ENCODE results near the gene CLIC4.

Gene CLIC4

DNA sequence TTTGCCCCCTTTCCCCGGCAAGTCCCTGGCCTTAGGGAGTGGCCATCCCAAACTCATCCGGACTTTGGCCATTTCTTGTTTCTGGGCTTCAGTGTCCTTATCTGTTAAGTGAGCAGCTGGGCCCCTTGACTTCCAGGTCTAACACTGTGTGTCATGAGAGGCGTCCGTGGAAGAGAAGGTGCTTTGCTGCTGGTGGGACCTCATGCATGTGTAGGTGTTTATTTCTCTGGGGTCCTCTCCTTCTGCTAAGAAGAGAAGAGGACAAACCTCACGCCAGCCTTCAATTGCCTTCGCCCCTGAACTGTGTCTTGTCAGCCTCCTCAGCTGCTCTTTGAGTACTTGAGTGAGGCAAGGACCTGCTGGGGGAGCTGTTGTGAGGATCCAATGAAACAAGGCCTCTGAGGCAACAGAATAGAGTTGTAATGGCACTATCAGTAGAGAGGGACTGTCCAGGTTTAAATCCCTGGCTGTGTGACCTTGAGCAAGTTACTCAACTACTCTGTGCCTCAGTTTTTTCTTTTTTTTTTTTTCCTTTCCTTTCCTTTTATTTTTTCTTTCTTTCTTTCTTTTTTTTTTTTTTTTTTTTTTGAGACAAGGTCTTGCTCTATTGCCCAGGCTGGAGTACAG, 112.4 kb downstream of the CLIC4 start:
- Histone ChIP-seq H3K9ac (ENCODE audit: insufficient read length, low read depth) (no peak overlapping the region), H3K4me1 (ENCODE audit: insufficient read depth, insufficient read length) (peaks cover 2% of the 10 kb centered on the region), H3K9me3 (ENCODE audit: insufficient read depth, low read length) (no peaks in the 10 kb centered on the region), H3K36me3 (ENCODE audit: insufficient read depth, insufficient read length, low read length) (no peaks in the 10 kb centered on the region), H3K27me3 (ENCODE audit: insufficient read depth, insufficient read length) (no peaks in the 10 kb centered on the region), H3K4me3 (ENCODE audit: insufficient read length, low read depth) (no peak overlapping the region)
- DNase-seq (ENCODE audit: low read depth, low spot score) = no peak
- TF ChIP-seq SUZ12 (IDR thresholded peaks at IDR 0.05; ENCODE audit: extremely low read depth, insufficient read depth, insufficient read length) = no peak
- TF ChIP-seq ZNF274 (IDR thresholded peaks at IDR 0.05; ENCODE audit: low read depth, low read length) = no peak
- no peak for TF ChIP-seq YY1 (IDR thresholded peaks at IDR 0.05; ENCODE audit: insufficient read depth, insufficient read length)

DNA sequence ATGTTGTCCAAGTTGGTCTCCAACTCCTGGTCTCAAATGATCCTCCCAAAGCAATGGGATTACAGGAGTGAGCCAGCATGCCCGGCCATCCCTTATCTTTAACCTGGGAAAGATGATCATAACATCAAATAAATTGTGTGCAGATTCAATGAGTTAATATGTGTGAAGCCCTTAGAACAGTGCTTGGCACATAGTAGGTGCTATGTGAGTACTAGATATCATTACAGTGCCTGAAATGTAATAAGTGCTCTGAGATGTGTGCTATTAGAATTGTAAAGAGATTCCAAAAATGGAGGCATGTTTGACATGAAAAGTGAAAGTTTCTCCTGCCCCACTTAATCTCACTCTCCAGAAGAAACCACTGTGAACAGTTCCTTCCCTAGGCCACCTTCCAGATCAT, 113.0 kb downstream of the CLIC4 start:
- Histone ChIP-seq H3K36me3 (ENCODE audit: insufficient read depth, insufficient read length, low read length) (no peaks in the 10 kb centered on the region), H3K27me3 (ENCODE audit: insufficient read depth, insufficient read length) (no peaks in the 10 kb centered on the region), H3K4me3 (ENCODE audit: insufficient read length, low read depth) (no peak overlapping the region), H3K9me3 (ENCODE audit: insufficient read depth, low read length) (no peaks in the 10 kb centered on the region), H3K4me1 (ENCODE audit: insufficient read depth, insufficient read length) (peaks cover 6% of the 10 kb centered on the region), H3K9ac (ENCODE audit: insufficient read length, low read depth) (no peak overlapping the region)
- TF ChIP-seq SUZ12 (IDR thresholded peaks at IDR 0.05; ENCODE audit: extremely low read depth, insufficient read depth, insufficient read length) (no peak), YY1 (IDR thresholded peaks at IDR 0.05; ENCODE audit: insufficient read depth, insufficient read length) (no peak), ZNF274 (IDR thresholded peaks at IDR 0.05; ENCODE audit: low read depth, low read length) (no peak)
- DNase-seq (ENCODE audit: low read depth, low spot score) = no peak

DNA sequence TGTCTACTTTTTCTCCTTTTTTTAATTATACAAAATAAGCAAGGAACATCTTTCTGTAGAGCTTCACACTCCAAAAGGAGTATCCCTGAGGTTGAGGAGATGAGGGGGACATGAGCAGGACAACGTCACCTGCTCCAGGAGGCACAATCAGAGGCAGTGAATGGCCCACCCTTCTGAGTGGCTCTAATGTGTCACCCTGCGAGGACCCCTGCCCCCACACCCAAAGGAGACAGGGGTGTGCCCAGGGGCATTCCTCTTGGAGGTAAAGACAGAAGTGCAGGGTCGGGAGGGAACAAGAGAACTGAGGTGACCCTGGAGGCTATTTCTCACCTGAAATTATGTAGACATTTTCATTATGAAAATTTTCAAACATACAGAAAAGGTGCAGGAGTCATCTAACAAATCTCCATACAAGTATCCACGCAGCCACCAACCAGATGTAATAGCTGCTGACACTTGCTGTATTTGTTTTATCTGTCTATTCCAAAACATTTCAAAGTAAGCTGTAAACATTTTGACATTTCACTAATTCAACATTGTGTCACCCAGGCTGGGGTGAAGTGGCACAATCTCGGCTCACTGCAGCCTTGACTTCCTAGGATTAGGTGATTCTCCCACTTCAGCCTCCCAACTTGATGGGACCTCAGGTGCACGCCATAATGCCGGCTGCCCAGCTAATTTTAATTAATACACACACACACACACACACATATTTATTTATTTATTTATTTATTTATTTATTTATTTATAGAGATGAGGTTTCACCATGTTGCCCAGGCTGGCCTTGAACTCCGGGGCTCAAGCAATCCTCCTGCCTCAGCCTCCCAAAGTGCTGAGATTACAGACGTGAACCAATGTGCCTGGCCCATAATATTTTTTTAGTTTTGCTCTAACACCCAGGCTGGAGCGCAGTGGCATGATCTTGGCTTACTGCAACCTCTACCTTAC, 114.1 kb downstream of the CLIC4 start:
- Histone ChIP-seq H3K4me1 (ENCODE audit: insufficient read depth, insufficient read length) (peaks cover 9% of the 10 kb centered on the region), H3K4me3 (ENCODE audit: insufficient read length, low read depth) (no peak overlapping the region), H3K27me3 (ENCODE audit: insufficient read depth, insufficient read length) (no peaks in the 10 kb centered on the region), H3K36me3 (ENCODE audit: insufficient read depth, insufficient read length, low read length) (no peaks in the 10 kb centered on the region), H3K9me3 (ENCODE audit: insufficient read depth, low read length) (no peaks in the 10 kb centered on the region), H3K9ac (ENCODE audit: insufficient read length, low read depth) (no peak overlapping the region)
- DNase-seq (ENCODE audit: low read depth, low spot score) = no peak
- no peak for TF ChIP-seq YY1 (IDR thresholded peaks at IDR 0.05; ENCODE audit: insufficient read depth, insufficient read length)
- TF ChIP-seq ZNF274 (IDR thresholded peaks at IDR 0.05; ENCODE audit: low read depth, low read length) = no peak
- no peak for TF ChIP-seq SUZ12 (IDR thresholded peaks at IDR 0.05; ENCODE audit: extremely low read depth, insufficient read depth, insufficient read length)

- no peak overlapping the region for H3K9ac ChIP-seq (ENCODE audit: insufficient read length, low read depth)
- no peaks in the 10 kb centered on the region for H3K27me3 ChIP-seq (ENCODE audit: insufficient read depth, insufficient read length)
- no peaks in the 10 kb centered on the region for H3K36me3 ChIP-seq (ENCODE audit: insufficient read depth, insufficient read length, low read length)
- DNase-seq (ENCODE audit: low read depth, low spot score) = no peak
- peaks cover 12% of the 10 kb centered on the region for H3K4me1 ChIP-seq (ENCODE audit: insufficient read depth, insufficient read length)
- H3K9me3 ChIP-seq (ENCODE audit: insufficient read depth, low read length) = no peaks in the 10 kb centered on the region
- no peak overlapping the region for H3K4me3 ChIP-seq (ENCODE audit: insufficient read length, low read depth)
- TF ChIP-seq SUZ12 (IDR thresholded peaks at IDR 0.05; ENCODE audit: extremely low read depth, insufficient read depth, insufficient read length) (no peak), YY1 (IDR thresholded peaks at IDR 0.05; ENCODE audit: insufficient read depth, insufficient read length) (no peak), ZNF274 (IDR thresholded peaks at IDR 0.05; ENCODE audit: low read depth, low read length) (no peak)
Measured at GRCh38 chr1:24860841-24861240, 115.6 kb downstream of the CLIC4 start.

DNA sequence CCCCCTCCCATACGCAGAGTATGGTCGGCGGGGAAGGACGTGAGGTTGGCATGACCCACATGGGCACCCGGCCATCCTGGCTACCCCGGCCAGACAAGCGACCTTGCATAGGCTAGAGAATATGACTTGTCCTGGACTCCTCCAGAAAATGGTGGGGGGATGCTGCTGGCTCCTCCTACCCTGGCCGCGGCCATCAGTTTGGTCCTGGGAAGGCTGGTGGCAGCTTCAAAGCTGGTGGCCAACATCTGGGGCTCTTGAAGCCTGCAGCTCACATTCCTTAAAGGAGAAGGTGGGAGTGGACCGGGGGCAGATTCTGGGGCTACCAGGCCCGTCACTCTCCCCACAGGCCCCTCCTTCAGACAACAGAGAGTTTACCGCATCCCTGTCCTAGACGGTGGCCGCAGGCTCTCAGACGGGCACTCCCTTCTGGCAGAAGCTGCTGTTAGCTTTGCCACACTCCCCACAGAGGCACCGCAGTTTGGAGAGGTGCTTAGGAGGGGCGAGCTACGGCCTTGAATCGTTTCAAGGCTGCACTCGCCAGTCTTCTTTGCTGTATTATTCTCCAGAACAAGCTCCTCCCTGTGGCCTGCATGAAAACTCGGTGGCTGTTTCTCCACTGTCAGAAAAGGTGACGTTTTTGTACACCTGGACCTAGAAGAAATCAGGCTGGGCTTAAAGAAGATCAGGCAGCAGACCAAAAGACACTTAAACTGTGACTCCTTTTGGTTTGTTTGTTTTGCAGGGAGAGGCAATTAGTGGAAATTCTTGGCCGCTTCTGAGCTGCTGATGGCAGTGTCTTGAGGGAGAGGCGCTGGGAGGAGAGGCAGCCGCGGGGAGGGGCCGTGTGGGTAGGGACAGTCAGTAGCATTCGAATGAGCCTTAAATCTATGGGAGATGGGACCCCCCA, 116.8 kb downstream of the CLIC4 start:
- Histone ChIP-seq H3K9me3 (ENCODE audit: insufficient read depth, low read length) (no peaks in the 10 kb centered on the region), H3K9ac (ENCODE audit: insufficient read length, low read depth) (peak overlapping the region; percentile 14), H3K4me1 (ENCODE audit: insufficient read depth, insufficient read length) (peaks cover 17% of the 10 kb centered on the region), H3K4me3 (ENCODE audit: insufficient read length, low read depth) (no peak overlapping the region), H3K27me3 (ENCODE audit: insufficient read depth, insufficient read length) (no peaks in the 10 kb centered on the region), H3K36me3 (ENCODE audit: insufficient read depth, insufficient read length, low read length) (no peaks in the 10 kb centered on the region)
- TF ChIP-seq SUZ12 (IDR thresholded peaks at IDR 0.05; ENCODE audit: extremely low read depth, insufficient read depth, insufficient read length) = no peak
- no peak for TF ChIP-seq YY1 (IDR thresholded peaks at IDR 0.05; ENCODE audit: insufficient read depth, insufficient read length)
- TF ChIP-seq ZNF274 (IDR thresholded peaks at IDR 0.05; ENCODE audit: low read depth, low read length) = no peak
- DNase-seq (ENCODE audit: low read depth, low spot score) = no peak

DNA sequence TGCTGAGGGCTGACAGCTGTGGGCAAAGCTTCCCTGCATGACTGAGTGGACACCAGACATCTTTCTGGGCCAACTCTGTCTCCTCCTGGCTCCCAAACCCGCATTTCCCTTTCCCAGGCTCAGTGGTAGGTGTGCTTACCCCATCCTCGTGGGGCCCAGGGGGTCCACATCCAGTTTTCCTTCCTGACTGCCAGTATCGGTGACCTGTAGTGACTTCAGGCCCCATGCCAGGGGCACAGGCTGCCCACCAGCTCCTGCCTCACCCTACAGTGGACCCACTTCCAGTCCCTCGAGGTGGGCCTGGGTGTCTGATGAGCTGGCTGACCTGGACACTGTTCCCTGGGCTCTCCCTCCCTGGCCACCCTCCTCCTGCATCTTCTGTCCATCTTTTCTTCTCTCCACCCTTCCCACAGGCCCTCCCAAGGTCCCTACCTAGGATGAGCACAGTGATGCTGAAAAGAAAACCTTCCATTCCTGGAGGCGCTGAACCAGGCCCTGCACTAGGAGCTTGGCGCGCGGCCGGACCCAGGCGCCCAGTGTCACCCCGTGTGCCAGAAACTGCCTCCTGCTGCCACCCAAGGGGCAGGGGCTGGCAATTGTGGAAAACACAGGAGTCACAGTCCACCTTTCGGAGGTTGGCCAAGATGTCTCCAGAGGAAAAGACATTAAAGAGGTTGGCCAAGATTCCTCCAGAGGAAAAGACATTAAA, 117.7 kb downstream of the CLIC4 start:
- H3K4me1 ChIP-seq (ENCODE audit: insufficient read depth, insufficient read length) = peaks cover 17% of the 10 kb centered on the region
- no peak for DNase-seq (ENCODE audit: low read depth, low spot score)
- no peaks in the 10 kb centered on the region for H3K27me3 ChIP-seq (ENCODE audit: insufficient read depth, insufficient read length)
- no peaks in the 10 kb centered on the region for H3K9me3 ChIP-seq (ENCODE audit: insufficient read depth, low read length)
- H3K9ac ChIP-seq (ENCODE audit: insufficient read length, low read depth) = no peak overlapping the region
- H3K36me3 ChIP-seq (ENCODE audit: insufficient read depth, insufficient read length, low read length) = no peaks in the 10 kb centered on the region
- no peak overlapping the region for H3K4me3 ChIP-seq (ENCODE audit: insufficient read length, low read depth)
- TF ChIP-seq SUZ12 (IDR thresholded peaks at IDR 0.05; ENCODE audit: extremely low read depth, insufficient read depth, insufficient read length) (no peak), ZNF274 (IDR thresholded peaks at IDR 0.05; ENCODE audit: low read depth, low read length) (no peak), YY1 (IDR thresholded peaks at IDR 0.05; ENCODE audit: insufficient read depth, insufficient read length) (no peak)

Measured in NT2/D1 (cell line).